VCaP (cell line): ENCODE results near the gene CHCHD1.

ENCODE experiments used
- H3K27ac ChIP-seq: fragments of 450-650 bp; 2 replicates; pipeline ENCODE4 v1.5.1; 2017
- CTCF ChIP-seq: fragments of 450-650 bp; conservative IDR thresholded peaks from 2 replicates; pipeline ENCODE4 v1.5.1; 2017; ENCODE audit warnings: mild to moderate bottlenecking, moderate library complexity

CHCHD1 gene

DNA sequence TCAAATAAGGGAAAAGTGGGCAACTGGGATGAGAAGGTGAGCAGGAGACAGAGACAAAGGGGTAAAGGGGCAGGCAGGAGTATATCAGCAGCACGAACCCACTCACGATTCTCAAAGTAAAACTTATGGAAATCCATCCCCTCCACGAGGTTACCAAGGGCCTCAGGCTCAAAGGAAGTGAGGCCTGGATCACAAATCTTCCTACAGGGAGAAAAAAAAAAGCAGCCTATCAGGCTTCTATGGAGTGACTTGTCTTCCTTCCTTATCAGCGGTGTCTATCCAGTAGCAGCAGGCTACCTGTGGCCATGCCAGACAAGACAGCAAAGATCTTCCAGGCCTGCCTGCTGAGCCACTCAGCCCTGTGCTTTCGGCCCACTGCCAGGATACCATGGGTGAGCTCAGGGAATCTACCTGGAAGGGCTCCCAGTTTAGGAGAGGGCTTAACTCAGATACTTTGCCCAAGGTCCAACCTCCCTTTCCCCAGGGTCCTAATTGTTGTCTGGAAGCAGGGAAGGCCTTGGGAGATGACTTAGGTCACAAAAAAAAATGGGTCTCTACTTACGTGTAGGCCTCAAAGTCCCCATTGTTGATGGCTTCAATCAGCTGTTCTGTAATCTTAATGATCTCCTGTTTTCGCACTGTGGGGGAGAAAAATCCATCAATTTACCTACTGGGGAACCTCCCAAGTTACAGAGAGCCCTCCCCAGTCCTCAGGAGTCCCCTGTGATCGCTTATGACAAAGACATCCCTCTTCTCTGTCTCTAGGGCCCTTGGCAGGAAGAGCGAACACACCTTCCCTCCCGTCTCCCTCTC lies 35.3 kb downstream of the CHCHD1 start:
- TF ChIP-seq CTCF, result no peak
- peak overlapping the region; percentile 72; the same call in 1 of the 2 replicates for H3K27ac ChIP-seq

DNA sequence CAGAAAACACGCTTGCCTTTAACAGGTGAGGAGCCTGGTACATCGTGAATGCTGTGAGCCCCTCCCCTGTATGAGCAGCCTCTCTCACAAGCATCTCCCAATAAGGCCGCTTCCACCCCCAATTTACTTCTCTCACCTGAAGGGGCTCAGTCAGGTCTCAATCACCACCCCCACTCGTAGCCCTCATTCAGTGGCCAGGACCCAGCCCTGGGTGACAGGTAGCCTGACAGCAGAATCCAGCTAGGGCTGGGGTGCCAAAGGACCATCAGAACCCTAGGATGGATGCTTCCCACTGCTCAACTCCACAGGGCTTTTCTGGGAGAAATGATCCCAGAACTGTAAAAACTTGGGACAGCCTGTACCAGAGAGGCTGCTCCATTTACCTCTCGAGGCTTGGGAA lies 36.0 kb downstream of the CHCHD1 start:
- H3K27ac ChIP-seq, result peak overlapping the region; percentile 72; the same call in 1 of the 2 replicates
- no peak for TF ChIP-seq CTCF

GRCh38 chr10:73818402-73818801 lies 36.6 kb downstream of the CHCHD1 start:
- peak overlapping the region; percentile 72; the same call in 1 of the 2 replicates for H3K27ac ChIP-seq
- TF ChIP-seq CTCF, result no peak

- TF ChIP-seq CTCF, result no peak
- peak overlapping the region; percentile 72 for H3K27ac ChIP-seq
Measured at GRCh38 chr10:73819081-73819480, 37.2 kb downstream of the CHCHD1 start.

- peak overlapping the region; percentile 72 for H3K27ac ChIP-seq
Measured at GRCh38 chr10:73819513-73820093, 37.8 kb downstream of the CHCHD1 start.

GRCh38 chr10:73823391-73823790 lies 41.5 kb downstream of the CHCHD1 start:
- H3K27ac ChIP-seq, result no peak overlapping the region
- no peak for TF ChIP-seq CTCF

More at GRCh38 chr10:73819513-73820093, 37.8 kb downstream of the CHCHD1 start:
- peak; percentile 69 for TF ChIP-seq CTCF

DNA sequence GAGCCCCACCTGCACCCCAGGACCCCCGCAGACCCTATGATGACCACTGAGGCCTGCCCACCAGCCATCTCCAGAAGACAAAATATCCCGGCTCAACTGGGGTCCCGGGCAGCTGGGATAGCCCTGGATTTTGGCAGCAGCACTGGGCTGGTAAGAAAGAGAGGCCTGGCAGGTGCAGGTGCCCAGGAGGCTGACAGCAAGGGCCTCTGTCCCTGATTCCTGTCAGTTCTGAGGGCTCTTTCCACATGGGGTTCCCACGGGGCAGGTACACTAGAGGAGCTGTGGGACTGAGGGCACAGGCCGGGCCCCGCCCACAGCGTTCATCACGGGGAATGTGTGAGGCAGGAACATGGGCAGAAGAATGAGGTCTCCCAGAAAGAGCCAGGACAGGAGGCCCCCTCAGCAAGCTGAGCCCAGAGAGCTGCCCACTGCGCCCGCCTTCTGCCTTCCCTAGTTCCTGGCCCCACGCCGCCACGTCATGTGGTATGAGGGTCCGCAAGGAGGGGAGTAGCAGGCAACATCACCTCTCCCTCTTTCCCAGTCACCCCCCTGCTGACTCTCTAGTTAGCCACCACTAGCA lies 42.4 kb downstream of the CHCHD1 start:
- no peak for TF ChIP-seq CTCF
- H3K27ac ChIP-seq, result no peak overlapping the region
